IPS-18c (cell line): ENCODE measurements around the gene ZFP64.
"Not testable (repeated sequence)": the region's sequence is repeated elsewhere in the genome, so short reads cannot be mapped to it uniquely, and the experiment has no call there.

Experiments used
- H3K4me3 ChIP-seq: 2 replicates; pipeline ENCODE4 v1.7.0; 2013; ENCODE audit warnings: low read depth, mild to moderate bottlenecking, low read length, moderate library complexity; ENCODE audit not compliant: insufficient read depth
- H3K9me3 ChIP-seq: one replicate; pipeline ENCODE4 v1.6.1; 2013; ENCODE audit warnings: mild to moderate bottlenecking, low read length, moderate library complexity; ENCODE audit not compliant: control insufficient read depth, insufficient read depth

Gene ZFP64

DNA sequence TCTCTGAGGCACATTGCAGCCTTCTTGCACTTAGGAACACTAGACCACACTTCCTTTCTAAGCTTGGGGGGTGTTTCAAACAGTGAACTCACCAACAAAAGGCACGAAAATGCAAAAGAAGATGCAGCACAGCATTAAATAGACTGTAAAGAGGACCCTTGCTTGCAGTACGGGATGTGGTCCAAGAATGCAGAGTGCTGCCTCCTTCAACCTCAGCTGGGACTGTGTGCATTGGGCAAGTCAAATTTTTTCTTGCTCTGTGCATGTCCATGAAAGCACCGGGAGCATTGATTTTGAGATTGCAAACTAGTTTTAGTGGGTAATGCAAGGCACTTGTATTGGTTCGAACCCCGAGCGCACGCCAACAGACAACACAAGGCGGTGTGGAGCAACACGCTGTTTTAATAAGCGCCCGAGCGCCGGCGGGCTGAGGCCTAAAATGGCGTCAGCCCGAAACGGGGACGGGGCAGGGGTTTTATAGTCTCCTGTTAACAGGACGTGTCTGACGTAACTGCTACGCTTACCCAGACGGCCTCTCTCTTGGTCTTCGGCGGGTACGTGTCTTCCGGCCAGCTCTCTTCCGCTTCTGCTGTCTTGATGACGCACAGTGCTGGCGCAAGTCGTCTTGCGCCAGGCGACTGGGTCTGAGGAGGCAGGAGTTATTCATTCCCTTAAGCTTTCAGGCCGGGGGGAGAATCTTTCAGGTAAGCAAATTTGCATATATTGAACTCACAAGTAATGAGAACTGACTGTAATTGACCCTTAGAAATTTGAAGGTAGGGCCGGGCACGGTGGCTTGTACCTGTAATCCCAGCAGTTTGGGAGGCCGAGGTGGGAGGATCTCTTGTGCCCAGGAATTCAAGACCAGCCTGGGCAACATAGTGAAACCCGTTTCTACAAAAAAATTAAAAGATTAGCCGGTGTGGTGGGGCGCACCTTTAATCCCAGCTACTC is 18.7 kb upstream of the ZFP64 start:
- no peak overlapping the region for H3K4me3 ChIP-seq
- peaks cover 2% of the 10 kb centered on the region for H3K9me3 ChIP-seq

DNA sequence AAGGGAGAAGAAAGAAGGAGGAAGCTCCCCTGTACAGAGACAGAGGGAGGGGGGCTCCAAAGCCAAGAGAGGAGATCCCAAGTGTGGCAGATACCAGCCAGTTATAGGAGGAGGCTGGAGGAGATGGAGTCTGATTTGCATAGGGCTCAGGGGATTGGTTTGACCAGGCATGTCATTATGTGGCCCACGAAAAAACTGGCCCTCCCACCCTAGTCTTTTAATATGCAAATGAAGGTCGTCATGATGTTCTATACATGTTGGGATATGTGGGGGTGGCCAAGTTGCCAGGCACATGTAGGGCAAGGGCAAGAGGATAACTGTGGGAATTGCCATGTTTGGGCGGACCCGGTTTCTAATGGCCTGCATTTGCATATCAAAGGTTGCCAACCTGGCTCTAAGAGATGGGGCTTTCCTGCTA is 17.6 kb upstream of the ZFP64 start:
- H3K9me3 ChIP-seq, result peaks cover 2% of the 10 kb centered on the region
- no peak overlapping the region for H3K4me3 ChIP-seq

DNA sequence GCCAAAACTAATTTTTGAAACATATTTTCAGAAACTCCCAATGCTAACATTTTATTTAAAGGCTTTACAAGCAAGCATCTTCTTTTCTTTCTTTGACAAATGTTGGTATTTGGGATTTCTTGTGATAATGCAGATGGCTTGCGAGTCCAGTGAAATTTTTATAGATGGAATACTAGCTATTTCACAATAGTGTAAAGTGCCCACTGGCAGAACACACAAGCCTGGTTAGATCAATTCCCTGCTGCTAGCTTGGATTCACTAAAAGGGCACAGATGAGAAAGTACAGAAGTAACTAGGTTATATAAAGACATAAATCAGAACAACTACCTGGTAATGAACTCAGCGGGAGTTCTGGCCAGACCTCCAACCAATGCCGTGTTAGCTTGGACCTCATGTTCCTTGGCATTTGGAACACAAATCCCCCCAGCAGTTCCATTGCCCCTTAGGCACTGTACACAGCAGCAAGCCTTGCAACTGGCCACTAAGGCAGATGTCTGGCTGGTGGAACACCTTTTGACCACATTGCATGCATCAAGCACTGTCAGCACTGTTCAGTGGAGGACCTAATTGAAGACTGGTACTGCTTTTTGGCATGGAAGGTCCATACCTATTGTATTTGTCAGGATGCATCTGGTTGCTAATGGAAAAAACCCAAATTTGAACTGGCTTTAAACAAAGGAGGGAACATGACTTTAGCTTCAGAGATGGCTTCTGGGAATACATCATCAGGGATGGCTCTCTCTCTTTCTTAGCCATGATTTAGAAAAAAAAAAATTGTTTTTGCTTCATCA is 15.6 kb upstream of the ZFP64 start:
- Histone ChIP-seq H3K9me3 (no peaks in the 10 kb centered on the region), H3K4me3 (no peak overlapping the region)

DNA sequence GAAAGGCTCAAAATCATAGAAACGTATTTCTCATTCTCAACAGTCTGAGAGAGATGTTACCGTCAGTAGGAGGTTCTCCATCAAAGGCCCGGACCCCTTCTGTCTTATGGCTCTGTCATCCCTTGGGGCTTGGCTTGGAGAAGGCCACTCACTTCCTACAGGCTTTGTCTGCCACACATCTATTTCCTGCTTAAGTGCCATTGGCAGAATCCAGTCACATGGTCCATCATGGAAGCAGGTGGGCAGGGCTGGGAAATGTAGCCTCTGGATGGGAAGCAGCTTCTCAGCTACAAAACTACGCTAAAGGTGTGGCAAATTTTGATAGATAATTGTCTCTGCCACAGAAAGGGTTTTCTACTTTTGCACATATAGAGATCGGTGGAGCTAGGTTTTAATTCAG is 12.6 kb upstream of the ZFP64 start:
- Histone ChIP-seq H3K4me3 (no peak overlapping the region), H3K9me3 (no peaks in the 10 kb centered on the region)

DNA sequence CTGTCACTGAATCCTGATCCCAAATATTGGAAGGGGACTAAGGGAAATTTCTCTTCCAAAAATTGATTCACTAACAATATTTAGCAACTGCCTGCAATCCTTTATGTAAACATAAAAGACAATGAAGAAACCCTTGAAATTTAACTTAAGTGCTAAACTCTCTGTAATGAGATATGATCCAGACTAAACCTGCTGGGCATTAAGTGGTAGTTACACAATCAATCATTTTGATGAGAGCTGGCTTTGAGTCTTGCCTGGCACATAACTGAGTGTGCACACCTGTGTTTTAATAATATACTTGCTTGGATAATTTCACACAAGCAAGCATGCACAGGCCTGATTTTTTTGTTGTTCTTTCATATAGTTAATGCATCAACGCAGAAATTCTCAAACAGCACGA is 9.8 kb upstream of the ZFP64 start:
- Histone ChIP-seq H3K4me3 (no peak overlapping the region), H3K9me3 (no peaks in the 10 kb centered on the region)

DNA sequence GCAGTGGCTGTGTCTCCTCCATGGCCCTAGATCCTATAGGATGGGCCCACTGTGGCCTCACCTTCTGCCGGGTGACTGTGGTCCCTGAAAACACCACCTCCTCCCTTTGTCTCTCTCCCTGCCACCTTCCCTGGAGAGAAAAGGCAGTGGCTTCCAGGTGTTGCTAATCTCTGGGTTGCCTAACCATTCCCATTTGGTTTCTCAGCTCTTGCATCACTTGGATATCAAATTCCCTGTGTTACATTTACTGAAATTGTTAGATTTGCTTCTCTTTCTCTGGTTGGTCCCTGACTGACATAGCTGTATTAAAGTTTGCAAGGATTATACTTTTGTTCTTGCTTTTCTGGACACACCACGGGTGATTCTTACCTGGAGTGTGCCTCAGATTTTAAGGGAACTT is 9.3 kb upstream of the ZFP64 start:
- H3K4me3 ChIP-seq, result no peak overlapping the region

DNA sequence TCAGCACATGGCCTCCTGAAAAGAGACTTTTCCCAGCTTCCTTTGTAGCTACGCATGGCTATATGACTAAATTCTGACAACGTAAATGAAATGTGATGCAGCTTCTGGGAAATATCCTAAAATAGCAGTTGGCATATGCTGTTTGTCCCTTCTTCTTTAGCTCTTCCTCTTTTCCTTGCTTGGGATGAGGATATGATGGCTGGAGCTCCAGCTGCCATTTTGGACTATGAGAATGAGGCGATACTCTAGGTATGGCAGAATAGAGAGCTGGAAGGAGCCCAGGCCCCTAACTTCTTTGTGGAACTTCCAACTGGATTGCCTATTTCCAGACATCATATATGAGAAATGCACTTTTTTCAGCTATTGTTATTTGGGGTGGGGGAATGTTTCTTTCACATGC is 5.3 kb upstream of the ZFP64 start:
- no peak overlapping the region for H3K4me3 ChIP-seq

More for the DNA sequence above, 9.3 kb upstream of the ZFP64 start:
- no peaks in the 10 kb centered on the region for H3K9me3 ChIP-seq

DNA sequence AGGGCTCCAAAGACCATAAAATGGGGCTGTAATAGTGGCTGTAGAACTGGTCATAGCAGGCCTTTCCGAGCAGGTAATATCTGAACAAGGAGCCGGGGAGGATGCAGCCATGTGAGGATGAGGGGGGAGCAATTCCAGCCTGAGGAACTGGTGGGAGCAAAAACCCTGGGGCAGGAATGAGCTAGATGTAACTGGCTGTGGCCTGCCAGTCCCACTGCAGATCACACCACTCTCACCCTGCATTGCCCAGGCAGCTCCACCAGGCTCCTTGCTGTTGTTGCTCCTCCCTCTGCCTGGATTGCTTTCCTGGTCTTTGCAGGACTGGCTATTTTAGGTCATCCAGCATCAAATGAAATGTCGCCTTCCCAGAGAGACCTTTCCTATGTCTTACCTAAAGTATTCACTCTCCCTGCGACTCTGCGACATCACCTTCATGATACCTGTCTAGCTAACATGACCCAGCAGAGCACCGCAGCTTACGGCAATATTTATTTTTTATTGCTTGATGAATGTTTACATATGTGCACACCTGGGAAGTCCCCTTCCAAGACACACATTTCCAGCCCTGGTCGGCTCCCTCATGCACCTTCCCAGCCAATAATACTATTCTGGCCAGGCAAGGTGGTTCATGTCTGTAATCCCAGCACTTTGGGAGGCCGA is 2.4 kb upstream of the ZFP64 start:
- no peak overlapping the region for H3K4me3 ChIP-seq
- peaks cover 7% of the 10 kb centered on the region for H3K9me3 ChIP-seq

More for the DNA sequence above, 5.3 kb upstream of the ZFP64 start:
- H3K9me3 ChIP-seq, result peaks cover 1% of the 10 kb centered on the region

DNA sequence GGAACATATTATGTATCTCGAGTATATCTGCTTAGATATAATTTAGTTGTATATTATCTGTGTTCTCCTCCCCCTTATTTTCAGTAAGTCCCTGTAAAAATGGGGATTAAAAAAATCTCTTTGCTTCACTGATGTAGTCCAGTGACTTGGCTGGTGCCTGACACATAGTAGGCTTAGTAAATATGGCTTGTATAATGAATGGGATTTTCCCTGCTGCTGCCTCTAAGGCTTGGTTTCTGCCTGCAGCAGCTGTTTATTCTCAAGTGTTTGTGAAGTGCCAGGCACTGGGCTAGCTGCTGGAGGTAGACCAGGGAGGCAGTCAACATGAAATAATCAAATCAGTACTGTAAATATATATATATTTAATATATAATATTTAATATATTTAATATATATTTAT is 1.6 kb upstream of the ZFP64 start:
- Histone ChIP-seq H3K9me3 (peaks cover 7% of the 10 kb centered on the region), H3K4me3 (no peak overlapping the region)

DNA sequence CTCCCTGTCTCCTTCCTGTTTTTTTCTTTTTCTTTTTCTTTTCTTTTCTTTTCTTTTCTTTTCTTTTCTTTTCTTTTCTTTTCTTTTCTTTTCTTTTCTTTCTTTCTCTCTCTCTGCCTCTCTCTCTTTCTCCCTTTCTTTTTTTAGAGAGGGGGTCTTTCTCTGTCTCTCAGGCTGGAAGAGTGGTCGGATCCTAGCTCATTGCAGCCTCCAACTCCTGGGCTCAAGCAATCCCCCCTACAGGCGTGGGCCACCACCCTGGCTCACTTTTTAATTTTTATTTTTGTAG is 1.1 kb upstream of the ZFP64 start:
- H3K4me3 ChIP-seq, result peak overlapping the region; percentile 97; the same call in 1 of the 2 replicates
- not testable (repeated sequence) for H3K9me3 ChIP-seq

DNA sequence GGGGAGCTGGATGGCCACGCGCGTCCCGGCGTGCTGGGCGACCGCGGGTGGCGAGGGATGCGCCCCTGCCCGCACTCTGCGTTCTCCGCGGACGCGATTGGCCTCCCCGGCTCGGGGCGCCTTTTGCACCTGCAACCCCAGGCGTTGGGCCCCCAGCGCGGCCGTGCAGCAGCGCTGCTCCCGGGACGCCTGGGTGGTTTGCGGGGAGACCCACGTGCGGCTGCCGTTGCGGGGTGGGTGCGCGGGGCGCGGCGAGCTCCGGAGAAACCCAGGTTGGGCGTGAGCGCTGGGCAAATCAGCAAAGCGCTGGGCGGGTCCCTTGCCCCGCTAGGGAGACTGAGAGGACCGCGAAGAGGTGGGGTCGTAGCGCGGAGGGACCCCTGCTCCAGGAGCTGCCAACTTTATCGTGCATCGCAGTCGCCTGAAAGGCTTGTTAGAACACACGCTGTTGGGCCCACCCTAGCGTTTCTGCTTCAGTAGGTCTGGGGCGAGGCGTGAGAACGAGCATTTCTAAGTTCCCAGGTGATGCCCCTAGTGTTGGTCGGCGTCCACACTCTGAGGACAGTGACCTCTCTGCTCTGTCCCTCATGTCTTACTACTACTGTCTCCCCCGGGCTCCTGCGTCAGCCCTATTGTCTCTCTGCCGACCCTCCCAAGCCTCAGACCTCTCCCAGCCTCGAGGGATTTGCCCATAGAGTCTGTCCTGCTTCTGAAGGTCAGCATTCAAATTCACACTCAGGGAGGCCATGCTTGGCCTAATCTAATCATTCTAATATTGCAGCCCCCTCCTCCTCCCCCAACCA is 538 bp upstream of the ZFP64 start:
- Histone ChIP-seq H3K4me3 (peak overlapping the region; percentile 97), H3K9me3 (peaks cover 7% of the 10 kb centered on the region)

DNA sequence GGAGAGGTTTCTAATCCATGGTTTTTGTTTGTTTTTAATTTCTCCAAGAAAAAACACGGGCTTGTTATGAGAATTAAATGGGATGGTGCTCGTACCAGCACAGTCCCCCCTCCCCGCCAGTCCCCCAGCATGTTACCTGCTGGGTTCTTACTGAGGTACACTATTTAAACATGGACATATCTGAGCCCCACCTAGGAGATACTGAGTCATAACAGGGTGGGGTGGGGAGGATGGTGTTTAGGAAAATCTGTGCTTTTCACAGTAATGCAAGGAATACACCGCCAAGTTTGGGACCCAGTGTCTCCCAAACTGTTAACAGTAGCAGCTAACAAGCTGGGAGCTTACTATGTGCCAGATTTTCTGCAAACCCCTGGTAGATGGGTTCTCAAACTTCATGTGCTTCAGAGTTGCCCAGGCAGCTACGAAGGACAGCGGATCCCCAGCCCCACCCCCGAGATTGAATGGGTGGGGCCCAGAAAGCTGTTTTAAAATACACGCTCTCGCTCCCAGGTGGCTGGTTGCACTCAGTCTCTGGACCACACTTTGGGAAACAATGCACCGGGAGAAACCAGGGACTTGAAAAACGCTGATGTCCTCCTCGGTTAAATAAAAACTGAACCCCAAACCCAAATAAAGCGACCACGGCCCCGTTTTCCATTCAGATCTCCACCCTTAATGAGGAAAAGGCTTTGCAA is 995 bp downstream of the ZFP64 start:
- Histone ChIP-seq H3K9me3 (peaks cover 7% of the 10 kb centered on the region), H3K4me3 (peak overlapping the region; percentile 97)

DNA sequence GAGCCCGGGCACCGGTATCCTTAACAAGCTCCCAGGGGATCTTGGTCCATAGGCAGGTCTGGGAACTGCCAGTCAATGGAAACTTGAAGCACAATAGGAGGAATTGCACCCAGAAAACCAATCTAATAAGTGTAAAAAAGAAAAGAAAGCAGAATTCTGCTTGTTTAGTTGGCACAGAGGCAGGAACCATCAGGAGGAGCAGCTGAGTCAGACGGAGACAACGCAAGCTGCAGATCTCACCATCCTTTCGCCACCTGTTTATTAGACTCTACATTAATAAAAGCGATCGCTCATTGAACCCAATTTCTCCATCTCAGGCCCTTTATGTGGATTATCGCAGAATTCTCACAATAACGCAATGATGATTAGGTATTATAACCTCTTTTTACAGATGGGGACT is 9.8 kb downstream of the ZFP64 start:
- Histone ChIP-seq H3K9me3 (peaks cover 2% of the 10 kb centered on the region), H3K4me3 (no peak overlapping the region)

DNA sequence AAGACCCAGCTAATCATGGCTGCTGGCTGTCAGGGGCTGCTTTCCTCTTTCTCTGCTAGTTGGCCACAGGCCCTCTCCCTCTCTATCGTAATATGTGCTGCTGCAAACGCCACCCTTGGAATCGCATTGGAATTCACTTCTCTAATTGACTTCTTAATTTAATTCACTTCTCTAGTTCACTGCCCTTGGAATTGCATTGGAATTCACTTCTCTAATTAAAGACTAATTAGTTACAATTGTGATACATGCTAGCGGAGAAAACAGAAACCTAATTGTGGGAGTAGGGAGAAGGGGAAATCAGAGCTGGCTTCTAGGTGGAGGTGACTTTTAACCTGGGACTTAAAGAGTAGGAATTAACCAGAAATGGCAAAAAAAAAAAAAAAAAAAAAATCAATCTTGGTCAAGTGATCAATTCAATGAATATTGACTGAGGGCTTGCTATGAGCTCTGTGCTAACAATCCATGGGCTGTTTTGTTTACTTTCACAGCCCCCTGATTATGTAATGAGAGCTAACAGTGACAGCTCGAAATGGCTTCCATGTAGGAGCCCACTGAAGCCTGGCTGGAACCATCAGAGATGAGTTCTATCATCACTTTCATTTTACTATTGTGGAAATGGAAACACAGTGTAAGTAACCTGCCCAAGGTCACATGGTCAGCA is 11.3 kb downstream of the ZFP64 start:
- H3K9me3 ChIP-seq, result peaks cover 2% of the 10 kb centered on the region
- no peak overlapping the region for H3K4me3 ChIP-seq

DNA sequence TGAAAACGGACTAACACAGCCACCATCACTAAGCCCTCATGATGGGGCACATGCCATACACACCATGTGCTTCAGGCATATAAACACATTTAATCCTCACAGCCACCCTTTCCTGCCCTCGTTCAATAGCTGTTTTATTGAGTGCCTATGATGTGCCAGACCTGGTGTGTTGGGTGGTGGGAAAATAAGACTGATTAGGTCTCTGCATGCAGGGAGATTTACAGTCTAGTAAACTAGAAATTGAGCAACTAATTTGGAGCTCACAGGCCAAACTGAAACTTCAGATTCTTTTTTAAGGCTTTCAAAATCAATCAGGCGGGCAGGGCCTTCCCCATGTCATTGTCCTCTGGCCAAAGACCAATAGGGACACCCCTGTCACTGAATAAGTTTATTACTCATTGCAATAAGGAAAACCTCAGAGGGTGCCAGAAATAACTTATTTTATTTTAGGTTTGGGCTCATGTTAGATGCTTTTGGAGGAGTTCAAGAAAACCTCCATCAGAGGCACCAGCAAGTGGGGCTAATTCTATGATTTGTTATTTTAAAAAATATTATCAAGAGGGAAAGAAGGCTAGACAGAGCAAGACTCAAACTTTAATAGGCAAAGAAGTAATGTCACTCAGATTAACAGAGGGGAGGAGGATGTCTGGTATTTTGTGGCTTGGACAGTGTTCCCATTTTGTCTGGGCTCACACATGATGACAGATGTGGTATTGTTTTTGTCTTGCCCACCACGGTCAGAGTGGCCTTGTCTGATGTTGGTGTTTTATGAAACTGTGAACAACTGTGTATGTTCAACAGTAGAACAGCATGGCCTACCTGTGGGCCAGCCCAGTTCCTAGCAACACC is 12.0 kb downstream of the ZFP64 start:
- Histone ChIP-seq H3K4me3 (no peak overlapping the region), H3K9me3 (no peaks in the 10 kb centered on the region)
